GM19372 (cell line): ENCODE results near the gene CFAP97.
A peak's percentile ranks its signal among the peaks of the same experiment; 100 is the strongest.
"Not testable (repeated sequence)": the region's sequence is repeated elsewhere in the genome, so short reads cannot be mapped to it uniquely, and the experiment has no call there.

Experiments
- ATAC-seq: cut with Tn5 transposase; IDR thresholded peaks from one replicate; pipeline ENCODE4 v1.9.1; 2021; ENCODE audit warnings: mild to moderate bottlenecking, low read depth, moderate library complexity; ENCODE audit not compliant: unreplicated experiment

Gene CFAP97

DNA sequence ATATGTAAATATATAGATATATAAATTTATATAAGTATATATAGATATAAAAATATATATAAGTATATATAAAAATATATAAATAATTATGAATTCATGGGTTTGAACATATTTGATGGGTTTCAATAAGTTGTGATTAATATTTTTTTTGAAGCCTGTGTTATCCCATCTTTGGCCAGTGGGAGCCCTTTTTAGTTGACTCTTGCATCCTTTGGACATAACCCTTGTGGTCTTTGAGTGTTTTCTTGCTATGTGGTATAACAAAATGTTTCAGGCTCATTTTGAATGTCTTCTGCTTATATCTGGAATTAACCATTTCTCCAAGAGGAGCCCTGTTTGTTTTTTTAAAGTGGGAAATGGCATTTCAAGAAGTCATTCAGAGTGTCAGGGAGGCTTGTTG, 20.8 kb upstream of the CFAP97 start:
- ATAC-seq = no peak

- no peak for ATAC-seq
Observed at GRCh38 chr4:185222598-185222997, 18.8 kb upstream of the CFAP97 start.

GRCh38 chr4:185221912-185222311, 18.1 kb upstream of the CFAP97 start:
- no peak for ATAC-seq

DNA sequence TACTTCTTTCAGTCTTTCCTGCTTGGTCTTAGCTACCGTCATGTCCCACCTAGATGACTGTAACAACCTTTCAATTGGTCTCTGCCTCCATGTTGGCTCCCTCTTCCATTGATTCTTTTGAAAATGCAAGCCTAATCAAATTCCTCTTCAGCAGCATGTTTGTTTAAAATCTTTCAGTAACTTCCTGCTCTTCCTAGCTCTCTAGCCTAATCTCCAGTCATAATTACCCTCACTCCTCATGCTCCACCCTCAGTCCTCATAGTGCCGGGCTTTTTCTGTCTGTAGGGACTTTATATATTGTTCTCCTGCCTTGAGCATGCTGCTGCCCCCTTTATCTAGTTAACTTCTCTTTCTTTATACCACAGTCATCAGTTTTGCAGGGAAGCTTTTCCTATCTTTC, 17.7 kb upstream of the CFAP97 start:
- no peak for ATAC-seq

GRCh38 chr4:185219551-185220344, 15.9 kb upstream of the CFAP97 start:
- no peak for ATAC-seq

GRCh38 chr4:185218312-185218711, 14.5 kb upstream of the CFAP97 start:
- no peak for ATAC-seq

DNA sequence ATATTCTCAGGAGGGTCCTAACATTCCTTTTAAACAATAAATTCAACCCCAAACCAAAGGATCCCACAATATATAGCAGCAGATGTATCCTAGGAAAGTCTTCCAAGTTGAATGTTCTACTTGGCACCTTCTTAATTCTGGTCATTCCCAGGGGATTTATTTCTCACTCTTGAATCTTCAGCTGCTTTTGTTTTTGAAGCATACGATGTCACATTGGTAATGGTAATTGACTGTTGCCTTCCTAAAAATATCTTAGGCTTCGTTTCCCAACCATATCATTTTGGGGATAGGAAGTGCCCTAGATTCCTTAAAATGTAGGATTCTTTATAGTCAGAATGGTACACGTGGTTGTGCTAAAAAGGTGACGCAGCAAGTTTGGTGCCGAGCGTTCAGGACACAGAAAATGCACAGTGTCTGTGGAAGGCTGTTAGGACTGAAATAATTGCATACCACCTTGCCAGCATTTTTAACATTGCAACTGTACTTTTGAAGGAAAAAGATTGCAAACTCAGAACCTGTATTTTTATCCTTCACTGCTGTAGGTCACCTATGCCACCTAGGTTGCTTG, 13.7 kb upstream of the CFAP97 start:
- ATAC-seq = no peak

DNA sequence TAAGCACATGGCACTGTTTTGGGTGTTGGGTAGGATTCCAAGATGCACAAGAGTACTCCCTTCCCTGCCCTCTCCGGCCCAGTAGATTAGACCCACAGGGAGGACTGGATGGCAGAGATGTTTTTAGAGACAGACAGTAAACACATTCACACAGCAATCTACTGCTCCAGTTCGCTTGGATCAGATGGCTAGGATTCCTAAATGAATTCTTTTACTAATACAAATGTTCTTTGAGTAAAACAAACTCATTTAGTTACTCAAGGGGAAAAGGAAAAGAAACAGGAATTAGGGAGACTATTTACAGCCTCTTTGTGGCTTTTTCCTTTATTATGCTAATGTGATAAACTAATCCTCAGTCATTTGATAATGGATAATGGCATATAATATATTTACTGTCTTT, 11.5 kb upstream of the CFAP97 start:
- ATAC-seq = no peak

DNA sequence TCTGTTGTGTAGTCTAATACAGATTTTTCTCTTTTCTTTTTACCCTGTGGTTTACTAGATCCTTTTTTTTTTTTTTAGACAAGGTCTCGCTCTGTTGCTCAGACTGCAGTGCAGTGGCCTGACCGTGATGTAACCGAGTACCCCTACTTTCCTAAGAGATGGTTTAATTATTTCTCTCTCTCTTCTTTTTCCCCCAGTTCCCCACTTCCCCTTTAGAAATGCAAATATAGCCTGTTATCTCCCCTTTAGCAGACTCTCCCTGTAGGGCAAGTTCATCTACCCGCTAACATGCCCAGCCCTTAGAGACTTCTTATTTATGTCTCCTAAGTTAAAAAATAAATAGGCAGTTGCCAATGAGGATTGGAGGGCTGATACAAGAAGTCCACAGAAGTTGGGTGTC, 10.1 kb upstream of the CFAP97 start:
- ATAC-seq = peak; percentile 38

- no peak for ATAC-seq
Observed at GRCh38 chr4:185212581-185212980, 8.8 kb upstream of the CFAP97 start.

- no peak for ATAC-seq
Observed at GRCh38 chr4:185211641-185212040, 7.8 kb upstream of the CFAP97 start.

- ATAC-seq = no peak
Observed at GRCh38 chr4:185211035-185211434, 7.2 kb upstream of the CFAP97 start.

GRCh38 chr4:185210102-185210981, 6.5 kb upstream of the CFAP97 start:
- peak; percentile 5 for ATAC-seq

GRCh38 chr4:185209852-185210101, 6.0 kb upstream of the CFAP97 start:
- peak; percentile 14 for ATAC-seq

DNA sequence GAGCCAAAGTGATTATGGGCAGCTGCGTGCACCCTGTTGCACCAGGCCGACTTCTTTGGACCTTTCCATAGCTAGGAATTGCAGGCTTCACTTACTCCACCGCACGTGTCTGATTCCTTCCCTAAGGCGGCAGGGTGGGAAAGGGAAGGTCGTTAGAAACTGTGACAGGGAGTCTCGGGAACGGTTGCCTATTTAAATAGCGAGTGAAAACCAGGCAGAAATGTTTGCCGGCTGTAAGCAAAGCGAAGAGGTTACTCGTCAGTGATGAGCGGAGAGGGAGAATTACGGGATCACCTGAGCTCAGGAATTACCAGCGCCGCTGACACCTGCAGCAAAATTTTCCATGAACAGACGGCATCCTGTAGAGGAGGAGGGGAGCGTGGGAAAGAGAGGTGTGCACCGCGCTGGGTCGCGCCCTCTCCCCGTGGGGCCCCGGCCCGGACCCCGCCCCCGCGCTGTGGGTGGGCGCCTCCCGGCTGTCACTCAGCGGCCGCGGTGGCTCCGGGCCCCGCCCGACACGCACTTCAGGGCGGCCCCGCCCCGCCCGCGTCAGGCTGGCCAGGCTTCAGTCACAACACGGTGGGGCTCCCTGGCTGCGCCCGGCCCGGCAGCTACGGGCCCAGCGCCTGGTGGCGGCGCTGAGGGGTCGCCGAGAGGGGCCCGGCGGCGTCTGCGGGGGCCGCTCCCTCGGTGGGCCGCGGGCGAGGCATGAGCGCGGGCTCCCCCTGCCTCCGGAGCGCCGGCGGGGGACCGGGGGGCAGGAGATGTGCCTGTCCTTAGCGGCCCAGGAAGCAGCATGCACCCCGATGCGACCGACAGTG, 5.4 kb upstream of the CFAP97 start, which contains the start of gene SNX25:
Gene SNX25 (plus strand): TSS at position 568 of the 821 bp plus-strand sequence. CDS start 229 bp downstream, at position 797.
- ATAC-seq = peak; percentile 73

DNA sequence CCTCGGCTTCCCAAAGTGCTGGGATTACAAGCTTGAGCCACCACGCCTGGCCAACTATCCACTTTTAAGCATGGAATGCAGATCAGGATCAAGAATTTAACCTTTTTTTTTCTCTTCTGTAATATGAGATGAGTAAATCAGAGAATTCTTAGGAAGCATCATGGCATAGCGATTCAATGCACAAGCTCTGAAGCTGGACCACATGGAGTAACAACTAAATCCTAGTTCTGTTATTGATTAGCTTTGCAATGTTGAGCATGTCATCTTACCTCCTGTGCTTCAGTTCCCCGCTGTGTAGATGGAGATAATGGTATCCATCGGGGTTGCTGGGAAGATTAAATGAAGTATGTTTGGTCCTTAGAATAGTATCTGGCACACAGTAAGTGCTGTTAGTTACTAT, 3.7 kb upstream of the CFAP97 start:
- no peak for ATAC-seq

DNA sequence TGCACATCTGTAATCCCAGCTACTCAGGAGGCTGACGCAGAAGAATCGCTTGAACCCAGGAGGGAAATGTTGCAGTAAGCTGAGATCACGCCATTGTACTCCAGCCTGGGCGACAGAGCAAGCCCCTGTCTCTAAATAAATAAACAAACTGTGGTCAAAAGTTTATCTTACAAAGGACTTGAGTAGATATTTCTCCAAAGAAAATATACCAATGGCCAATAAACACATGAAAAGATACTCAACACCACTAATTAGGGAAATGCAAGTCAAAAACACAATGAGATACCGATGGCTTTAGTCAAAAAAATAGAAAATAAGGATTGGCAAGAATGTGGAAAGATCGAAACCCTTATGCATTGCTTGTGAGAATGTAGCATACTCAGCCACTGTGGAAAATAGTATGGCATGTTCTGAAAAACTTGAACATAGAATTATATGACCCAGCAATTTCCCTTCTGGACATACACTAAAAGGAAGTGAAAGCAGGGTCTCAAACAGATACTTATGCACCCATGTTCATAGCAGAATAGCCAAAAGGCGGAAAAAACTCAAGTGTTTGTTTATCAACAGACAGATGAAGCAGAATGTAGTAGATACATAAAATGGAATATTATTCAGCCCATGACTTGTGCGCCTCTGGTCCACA, 2.0 kb upstream of the CFAP97 start:
- no peak for ATAC-seq

DNA sequence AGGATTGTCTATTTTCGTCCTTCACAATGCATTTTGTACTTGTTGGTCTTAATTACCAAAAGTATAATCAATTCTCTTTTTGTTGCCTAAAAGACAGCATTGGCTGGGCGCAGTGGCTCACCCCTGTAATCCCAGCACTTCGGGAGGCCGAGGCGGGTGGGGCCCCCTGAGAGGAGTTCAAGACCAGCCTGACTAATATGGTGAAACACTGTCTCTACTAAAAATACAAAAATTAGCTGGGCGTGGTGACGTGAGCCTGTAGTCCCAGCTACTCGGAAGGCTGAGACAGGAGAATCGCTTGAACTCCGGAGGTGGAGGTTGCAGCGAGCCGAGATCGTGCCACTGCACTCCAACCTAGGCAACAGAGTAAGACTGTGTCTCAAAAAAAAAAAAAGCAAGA, 1.3 kb upstream of the CFAP97 start:
- not testable (repeated sequence) for ATAC-seq

- no peak for ATAC-seq
Observed at GRCh38 chr4:185204238-185204910, 574 bp upstream of the CFAP97 start.
